Natural killer cell (primary cell): ENCODE measurements around the gene URB1. TPM values are rescaled to one million over a fixed set of nuclear protein-coding genes. Genes with fewer than 3 reads are reported as not detected.

Experiments used
- ATAC-seq, 3 donors: fragments of 150-1000 bp in 2 of 3; fragments of 200-7000 bp in 1 of 3; cut with Tn5 transposase; 1 replicate in 1 of 3; 2 replicates in 2 of 3; pipeline ENCODE4 v1.10.0; 2021; ENCODE audit warnings: mild to moderate bottlenecking in 2 of 3, moderate library complexity in 2 of 3
- DNase-seq, 2 donors: peaks; one replicate each; pipeline versions ENCODE4 v3.0.0 to v3.0.0-alpha.2; 2013 to 2021; ENCODE audit warnings: mixed read lengths in 1 of 2
- H3K27ac ChIP-seq: one replicate; pipeline ENCODE4 v1.5.1; 2013; ENCODE audit warnings: mild to moderate bottlenecking, low read length
- H3K27me3 ChIP-seq: one replicate; pipeline ENCODE4 v1.6.1; 2013; ENCODE audit warnings: low read length; ENCODE audit not compliant: control insufficient read depth, insufficient read depth
- H3K36me3 ChIP-seq: one replicate; pipeline ENCODE4 v1.6.1; 2013; ENCODE audit warnings: low read length; ENCODE audit not compliant: control insufficient read depth, insufficient read depth
- H3K4me1 ChIP-seq: one replicate; pipeline ENCODE4 v1.6.1; 2013; ENCODE audit warnings: low read length; ENCODE audit not compliant: control insufficient read depth, insufficient read depth
- H3K4me3 ChIP-seq: one replicate; pipeline ENCODE4 v1.5.1; 2013; ENCODE audit warnings: low read length
- H3K9me3 ChIP-seq: one replicate; pipeline ENCODE4 v1.6.1; 2013; ENCODE audit warnings: low read length; ENCODE audit not compliant: control insufficient read depth, insufficient read depth
- H3K27ac Mint-ChIP-seq, 2 donors: one replicate each; pipeline ENCODE4 v1.8.0; 2022; ENCODE audit warnings: mild to moderate bottlenecking in 2 of 2, mixed read lengths in 2 of 2, moderate library complexity in 1 of 2
- H3K27me3 Mint-ChIP-seq, 2 donors: one replicate each; pipeline ENCODE4 v1.8.0; 2022; ENCODE audit warnings: low read depth in 2 of 2, mixed read lengths in 2 of 2
- H3K36me3 Mint-ChIP-seq: one replicate; pipeline ENCODE4 v1.8.0; 2022; ENCODE audit warnings: mixed read lengths
- H3K4me1 Mint-ChIP-seq, 2 donors: one replicate each; pipeline ENCODE4 v1.8.0; 2022; ENCODE audit warnings: mixed read lengths in 2 of 2
- H3K4me3 Mint-ChIP-seq: one replicate; pipeline ENCODE4 v1.8.0; 2022; ENCODE audit warnings: mild to moderate bottlenecking, moderate library complexity, mixed read lengths
- H3K9me3 Mint-ChIP-seq, 2 donors: one replicate each; pipeline ENCODE4 v1.8.0; 2022; ENCODE audit warnings: mixed read lengths in 2 of 2
- CTCF ChIP-seq: fragments of 200-600 bp; IDR thresholded peaks from one replicate; pipeline ENCODE4 v1.8.0; 2022; ENCODE audit warnings: antibody characterized with exemption
- WGBS: methylation state at CpG from one replicate; pipeline ENCODE4 v1.1.7; 2013; ENCODE audit warnings: missing lambda C conversion rate; ENCODE audit not compliant: insufficient coverage; 5-methylcytosine and 5-hydroxymethylcytosine counted together
- intact Hi-C: fragments of 100-400 bp; cut with micrococcal nuclease; formaldehyde crosslinking; loops from one replicate; pipeline ENCODE4 v1.14.2; 2022
- total RNA-seq, 4 donors: library from RNA; stranded (reverse); fragments of 120-200 nt in 1 of 4; gene quantifications; one replicate each; pipeline versions ENCODE4 v1.2.3 to v1.2.4, GENCODE V29; 2013 to 2022

URB1 gene
- total RNA-seq, 3 donors from 2014 or later (not counting 1 experiment from before 2014, with no cell fraction given) = 6.1 to 7.8 (median 7.5) TPM

- no peaks in the 10 kb centered on the region for H3K9me3 Mint-ChIP-seq
- intact Hi-C loops = no loop called here
- WGBS = 87% methylated on average over 7 of the region's 7 CpGs
- Histone ChIP-seq H3K4me3 (no peak overlapping the region), H3K36me3 (peaks cover 84% of the 10 kb centered on the region), H3K9me3 (no peaks in the 10 kb centered on the region), H3K4me1 (no peaks in the 10 kb centered on the region), H3K27me3 (no peaks in the 10 kb centered on the region), H3K27ac (no peak overlapping the region)
- no peak overlapping the region for H3K27ac Mint-ChIP-seq
- no peak for ATAC-seq
- no peak for DNase-seq
- no peak for TF ChIP-seq CTCF
- H3K4me3 Mint-ChIP-seq = no peak overlapping the region
- H3K4me1 Mint-ChIP-seq = no peaks in the 10 kb centered on the region
- H3K36me3 Mint-ChIP-seq = peaks cover 10% of the 10 kb centered on the region
- H3K27me3 Mint-ChIP-seq = no peaks in the 10 kb centered on the region
Observed at GRCh38 chr21:32359719-32360260, 33.0 kb downstream of the URB1 start.

GRCh38 chr21:32356874-32357395 is 35.9 kb downstream of the URB1 start:
- no peak overlapping the region for H3K27ac Mint-ChIP-seq
- no peaks in the 10 kb centered on the region for H3K9me3 Mint-ChIP-seq
- no peak for DNase-seq
- no peak overlapping the region for H3K4me3 ChIP-seq
- H3K36me3 ChIP-seq = peaks cover 97% of the 10 kb centered on the region
- intact Hi-C loops = no loop called here
- H3K4me1 Mint-ChIP-seq = no peaks in the 10 kb centered on the region
- no peaks in the 10 kb centered on the region for H3K27me3 ChIP-seq
- 100% methylated on average over 1 of the region's 1 CpG for whole genome bisulfite sequencing
- no peaks in the 10 kb centered on the region for H3K9me3 ChIP-seq
- no peak for ATAC-seq
- no peaks in the 10 kb centered on the region for H3K4me1 ChIP-seq
- H3K27me3 Mint-ChIP-seq = no peaks in the 10 kb centered on the region
- H3K27ac ChIP-seq = no peak overlapping the region
- no peak for TF ChIP-seq CTCF
- H3K36me3 Mint-ChIP-seq = peaks cover 21% of the 10 kb centered on the region
- H3K4me3 Mint-ChIP-seq = no peak overlapping the region

GRCh38 chr21:32353002-32353711 is 39.7 kb downstream of the URB1 start:
- Histone ChIP-seq H3K4me3 (no peak overlapping the region), H3K9me3 (no peaks in the 10 kb centered on the region), H3K27me3 (no peaks in the 10 kb centered on the region), H3K4me1 (peaks cover 5% of the 10 kb centered on the region), H3K36me3 (peaks cover 88% of the 10 kb centered on the region), H3K27ac (no peak overlapping the region)
- no peaks in the 10 kb centered on the region for H3K27me3 Mint-ChIP-seq
- no peak for TF ChIP-seq CTCF
- no peak for DNase-seq
- no peaks in the 10 kb centered on the region for H3K9me3 Mint-ChIP-seq
- H3K4me3 Mint-ChIP-seq = no peak overlapping the region
- intact Hi-C loops = no loop called here
- peaks cover 26% of the 10 kb centered on the region for H3K36me3 Mint-ChIP-seq
- ATAC-seq = no peak
- WGBS = 95% methylated on average over 8 of the region's 8 CpGs
- H3K4me1 Mint-ChIP-seq = peaks cover 0 to 9% of the 10 kb centered on the region in 2 donors
- no peak overlapping the region for H3K27ac Mint-ChIP-seq
